Fibroblast of skin of back (primary cell): ENCODE measurements around the gene PABPC1L.

Experiments used
- DNase-seq: peaks from one replicate; pipeline ENCODE4 v3.0.0-alpha.2; 2013

The PABPC1L gene

DNA sequence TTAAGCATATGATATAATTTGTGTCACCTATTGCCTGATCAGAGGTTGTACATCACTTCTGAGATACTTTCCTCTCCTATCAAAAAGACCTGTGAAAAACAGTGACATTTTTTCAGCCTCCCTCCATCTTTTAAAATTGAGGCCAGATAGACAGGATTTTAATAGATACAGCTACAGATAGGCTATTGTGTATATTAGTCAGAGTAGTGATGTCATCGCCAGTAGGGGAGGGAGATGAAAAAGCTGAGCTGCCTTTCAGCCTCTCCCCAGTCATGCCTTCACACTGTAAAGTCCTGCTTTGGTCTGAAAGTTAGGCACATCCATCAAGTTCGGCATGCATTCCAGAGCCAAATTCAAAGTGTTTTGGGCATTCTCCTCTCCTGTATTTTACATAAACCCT, 7.9 kb upstream of the PABPC1L start:
- DNase-seq, result peak; percentile 50

DNA sequence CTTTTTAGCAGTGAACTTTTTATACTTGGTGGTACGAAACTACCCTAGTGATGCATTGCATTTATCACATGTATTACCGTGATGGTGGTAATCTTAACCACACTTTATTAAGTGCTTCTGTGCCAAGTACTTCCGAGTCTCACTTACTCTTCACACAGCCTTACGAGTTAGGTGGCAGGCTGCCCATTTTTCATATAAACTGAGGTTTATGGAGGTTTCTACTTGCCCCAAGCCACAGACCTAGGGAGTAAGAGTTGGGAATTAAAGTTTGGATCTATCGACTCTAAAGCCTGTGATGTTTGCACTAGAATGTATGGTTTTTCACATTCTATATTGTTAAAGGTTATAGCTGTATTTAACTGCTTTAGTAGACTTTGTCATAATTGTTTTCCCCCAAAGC, 5.5 kb upstream of the PABPC1L start:
- DNase-seq, result no peak

DNA sequence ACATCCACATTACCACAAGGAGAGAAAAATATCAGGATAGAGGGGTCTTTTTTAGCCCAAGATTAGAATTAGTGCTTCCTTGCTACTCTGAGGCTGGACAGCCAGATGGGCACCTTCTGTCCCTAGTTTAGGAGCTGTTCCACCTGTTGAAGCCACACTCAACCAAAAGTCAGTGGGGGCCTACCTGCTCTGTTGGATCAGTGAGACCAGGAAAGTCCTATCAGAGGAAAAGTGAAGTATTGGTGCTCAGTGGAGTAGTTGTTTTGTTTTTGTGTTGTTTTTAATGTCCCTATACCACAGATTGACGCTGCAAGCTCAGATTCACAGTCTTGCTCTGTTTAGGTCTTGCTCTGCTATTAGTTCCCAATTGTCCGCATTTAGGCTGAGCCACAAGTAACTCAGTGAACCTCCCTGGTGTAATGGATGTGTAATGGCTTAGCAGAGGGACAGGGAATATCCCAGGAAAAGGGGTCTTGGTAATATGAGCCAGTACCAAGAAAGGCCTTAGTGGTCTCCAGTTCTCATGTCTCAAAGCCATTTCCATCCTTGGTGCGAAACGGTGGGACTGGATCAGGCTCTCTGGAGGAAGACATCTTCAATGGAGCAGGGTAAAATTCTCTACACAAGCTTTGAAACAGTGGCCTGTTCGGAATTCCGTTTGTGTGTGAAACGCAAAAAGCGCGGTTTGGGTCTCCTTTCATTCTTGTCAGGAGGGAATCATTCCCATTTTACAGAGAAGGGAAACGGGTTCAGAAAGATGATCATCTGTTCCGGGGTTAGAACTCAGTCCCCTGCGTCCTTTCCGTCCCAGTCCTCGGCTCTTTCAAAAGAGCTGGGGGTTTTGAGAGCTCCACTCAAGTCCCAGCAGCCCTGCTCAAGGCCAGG, 631 bp upstream of the PABPC1L start:
- no peak for DNase-seq

DNA sequence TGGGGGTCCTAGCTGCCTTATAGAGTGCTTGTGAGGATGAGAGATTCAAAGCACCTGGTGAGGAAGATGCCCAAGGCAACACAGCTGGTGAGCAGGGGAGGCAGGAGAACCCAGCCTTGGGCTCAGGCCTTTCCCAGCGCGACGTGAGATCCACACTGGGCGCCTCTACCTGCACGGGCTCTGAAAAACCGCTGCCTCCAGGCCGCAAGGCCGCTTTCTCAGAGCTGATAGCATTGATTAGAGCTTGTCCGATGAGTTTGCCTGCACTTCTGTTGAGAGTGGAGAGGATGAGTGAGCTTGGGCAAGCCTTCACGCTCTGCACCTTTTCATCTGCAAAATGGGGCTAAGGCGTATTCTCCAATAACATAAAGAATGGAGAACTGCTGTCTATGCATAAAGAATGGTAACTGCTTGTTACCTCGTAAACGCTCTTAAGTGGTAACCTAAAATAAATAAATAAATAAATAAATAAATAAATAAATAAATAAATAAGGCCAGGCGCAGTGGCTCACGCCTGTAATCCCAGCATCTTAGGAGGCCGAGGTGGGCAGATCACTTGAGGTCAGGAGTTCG, 916 bp downstream of the PABPC1L start:
- DNase-seq, result no peak

DNA sequence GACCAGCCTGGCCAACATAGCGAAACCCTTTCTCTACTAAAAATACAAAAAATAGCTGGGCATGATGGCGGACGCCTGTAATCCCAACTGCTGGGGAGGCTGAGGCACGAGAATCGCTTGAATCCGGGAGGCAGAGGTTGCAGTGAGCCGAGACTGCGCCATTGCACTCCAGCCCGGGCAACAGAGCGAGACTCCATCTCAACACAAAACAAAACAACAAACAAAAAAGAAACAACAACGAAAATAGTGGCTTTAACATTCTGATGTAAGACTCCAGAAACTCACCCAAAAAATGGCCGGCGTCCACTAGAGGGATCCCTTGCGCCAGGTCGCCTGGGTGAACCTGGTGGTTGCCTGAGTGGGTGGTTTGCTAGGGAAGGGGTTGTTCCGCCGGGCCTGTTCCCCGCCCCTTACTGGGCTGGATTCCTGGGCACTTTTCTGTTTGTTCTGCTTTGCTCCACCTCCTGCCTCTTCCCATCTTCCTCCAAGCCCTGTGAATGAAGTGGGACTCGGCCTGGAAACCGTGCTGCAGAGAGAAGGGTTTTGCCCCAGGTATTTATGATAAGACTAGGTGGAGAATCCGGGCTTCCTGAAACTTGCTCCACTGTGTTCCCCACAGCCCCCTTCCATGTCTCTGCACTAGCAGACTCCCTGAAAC, 1.5 kb downstream of the PABPC1L start:
- peak; percentile 37 for DNase-seq

DNA sequence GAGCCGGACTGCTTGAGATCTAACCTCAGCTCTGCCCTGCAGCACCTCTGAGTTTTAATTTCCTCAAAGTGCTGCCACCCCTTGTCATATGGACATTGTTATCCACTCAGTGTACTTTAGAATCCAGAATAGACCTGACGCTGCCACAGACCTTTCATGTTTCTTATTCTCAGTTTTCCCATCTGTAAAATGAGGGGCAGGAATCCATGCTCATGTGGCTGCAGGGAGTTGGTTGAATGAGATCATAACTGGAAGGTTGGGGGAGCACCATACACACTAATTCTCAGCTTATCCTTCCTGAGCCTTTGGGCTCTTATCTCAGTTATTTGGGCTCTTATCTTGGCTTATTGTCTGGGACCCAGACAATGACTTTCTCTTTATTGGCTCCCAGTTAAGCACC, 2.3 kb downstream of the PABPC1L start:
- DNase-seq, result no peak

DNA sequence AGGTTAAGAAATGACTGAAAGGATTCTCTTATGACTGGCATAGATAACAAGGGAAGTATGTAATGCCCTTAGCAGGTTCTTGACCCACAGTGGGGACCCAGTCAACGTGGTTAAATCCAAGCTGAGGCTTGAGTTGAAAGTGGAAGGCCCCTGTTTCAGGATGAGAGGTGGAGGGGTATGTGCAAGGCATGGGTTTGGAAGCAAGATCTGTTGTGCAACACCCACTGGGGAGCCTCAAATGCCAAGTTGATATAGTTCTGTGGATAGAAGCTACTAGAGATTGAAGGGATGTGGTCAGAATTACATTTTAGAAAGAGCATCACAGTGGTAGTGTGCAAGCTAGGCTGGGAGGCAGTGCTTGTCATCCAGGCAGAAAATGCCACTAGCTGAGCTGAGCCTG, 5.1 kb downstream of the PABPC1L start:
- DNase-seq, result no peak

DNA sequence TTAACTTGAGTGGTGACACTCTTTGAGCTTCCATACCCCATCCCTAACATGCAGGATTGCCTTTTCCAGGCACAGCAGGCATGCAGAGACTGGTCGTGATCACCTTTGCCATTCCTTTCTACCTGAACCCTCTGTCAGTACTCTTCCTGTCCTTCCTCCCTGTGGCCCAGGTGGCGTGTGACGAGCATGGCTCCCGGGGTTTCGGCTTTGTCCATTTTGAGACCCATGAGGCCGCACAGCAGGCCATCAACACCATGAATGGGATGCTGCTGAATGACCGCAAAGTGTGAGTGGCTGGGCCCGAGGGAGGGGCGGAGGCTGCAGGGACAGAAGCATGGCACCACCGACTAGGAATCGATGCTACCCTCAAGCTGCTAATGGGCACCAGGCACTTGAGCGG, 6.7 kb downstream of the PABPC1L start:
- DNase-seq, result no peak

DNA sequence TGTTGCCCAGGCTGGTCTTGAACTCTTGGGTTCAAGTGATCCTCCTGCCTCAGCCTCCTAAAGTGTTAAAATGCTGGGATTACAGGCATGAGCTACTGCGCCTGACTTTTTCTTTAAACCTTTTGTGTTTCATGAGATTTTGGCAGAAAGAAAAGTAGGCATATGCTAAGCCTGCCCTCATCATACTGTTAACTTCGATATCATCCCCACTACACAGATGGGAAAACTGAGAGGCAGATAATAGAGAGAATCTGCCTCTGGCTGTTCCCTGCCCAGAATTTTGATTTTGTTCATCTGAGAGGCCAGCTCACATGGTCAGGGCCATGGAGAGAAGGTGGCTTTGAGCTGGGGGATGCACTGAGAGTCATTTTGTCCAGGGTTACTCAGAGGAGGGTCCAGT, 7.5 kb downstream of the PABPC1L start:
- DNase-seq, result no peak

DNA sequence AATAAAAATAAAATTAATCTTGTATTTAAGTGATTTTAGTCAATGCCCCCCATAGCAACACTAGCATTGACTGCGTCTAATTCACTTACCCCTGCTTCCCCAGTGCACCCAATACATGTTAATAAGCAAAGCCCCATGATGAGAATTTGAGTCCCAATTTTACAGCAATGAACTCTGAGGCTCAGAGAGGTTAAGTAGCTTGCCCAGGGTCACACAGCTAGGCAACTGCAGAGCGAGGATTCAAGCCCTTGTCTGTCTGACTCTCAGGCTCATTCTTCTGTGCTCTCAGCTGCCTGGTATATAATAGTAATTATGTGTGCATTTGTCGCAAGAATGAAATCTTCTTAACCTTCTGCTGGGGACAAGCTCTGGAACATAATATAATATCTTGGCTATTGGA, 8.5 kb downstream of the PABPC1L start:
- DNase-seq, result no peak

DNA sequence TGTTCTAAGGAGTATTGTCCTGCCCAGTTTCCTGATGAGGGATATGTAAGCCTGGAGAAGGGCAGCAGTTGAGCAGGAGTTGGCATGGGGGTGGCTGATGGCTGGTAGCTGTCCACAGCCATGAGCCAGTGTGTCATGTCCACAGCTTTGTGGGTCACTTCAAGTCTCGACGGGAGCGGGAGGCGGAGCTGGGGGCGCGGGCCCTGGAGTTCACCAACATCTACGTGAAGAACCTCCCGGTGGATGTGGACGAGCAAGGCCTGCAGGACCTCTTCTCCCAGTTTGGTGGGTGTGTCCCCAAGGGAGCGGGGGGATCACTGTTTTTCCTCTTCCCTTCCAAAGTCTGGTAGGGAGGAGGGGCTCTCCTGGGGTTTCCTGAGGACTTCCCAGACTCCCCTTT, 8.9 kb downstream of the PABPC1L start:
- no peak for DNase-seq

DNA sequence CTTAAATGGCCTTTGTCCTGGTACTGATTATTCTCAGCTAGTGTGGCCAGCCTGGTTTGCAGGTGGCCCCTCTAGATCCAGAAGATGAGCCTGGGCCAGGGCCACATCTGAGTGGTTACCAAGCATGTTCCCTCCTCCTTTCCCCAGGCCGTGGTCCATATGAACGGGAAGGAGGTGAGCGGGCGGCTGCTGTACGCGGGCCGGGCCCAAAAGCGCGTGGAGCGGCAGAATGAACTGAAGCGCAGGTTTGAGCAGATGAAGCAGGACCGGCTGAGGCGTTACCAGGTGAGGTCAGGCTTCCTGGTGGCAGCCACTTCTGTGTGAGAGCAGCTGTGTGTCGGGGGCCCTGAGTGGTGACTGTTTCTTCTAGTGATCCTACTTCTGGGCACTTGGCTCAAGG, 11.6 kb downstream of the PABPC1L start:
- no peak for DNase-seq

DNA sequence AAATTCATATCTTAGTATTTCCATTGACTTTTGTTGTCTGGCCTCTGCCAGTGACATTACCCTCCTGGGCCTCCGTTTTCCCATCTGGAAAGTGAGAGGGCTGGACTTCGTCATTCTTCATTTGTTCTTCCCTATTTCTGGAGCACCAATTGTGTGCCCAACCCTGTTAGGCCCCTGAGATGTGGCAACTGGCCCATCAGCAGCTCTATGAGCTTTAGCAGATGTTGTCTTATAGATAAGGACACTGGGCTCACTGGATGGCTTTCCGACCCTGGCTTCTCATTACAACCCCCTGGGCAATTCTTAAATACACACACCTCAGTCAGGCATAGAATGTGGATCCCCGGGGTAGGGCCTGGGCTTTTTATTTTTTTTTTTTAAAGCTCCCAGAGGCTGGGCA, 14.7 kb downstream of the PABPC1L start:
- DNase-seq, result no peak

DNA sequence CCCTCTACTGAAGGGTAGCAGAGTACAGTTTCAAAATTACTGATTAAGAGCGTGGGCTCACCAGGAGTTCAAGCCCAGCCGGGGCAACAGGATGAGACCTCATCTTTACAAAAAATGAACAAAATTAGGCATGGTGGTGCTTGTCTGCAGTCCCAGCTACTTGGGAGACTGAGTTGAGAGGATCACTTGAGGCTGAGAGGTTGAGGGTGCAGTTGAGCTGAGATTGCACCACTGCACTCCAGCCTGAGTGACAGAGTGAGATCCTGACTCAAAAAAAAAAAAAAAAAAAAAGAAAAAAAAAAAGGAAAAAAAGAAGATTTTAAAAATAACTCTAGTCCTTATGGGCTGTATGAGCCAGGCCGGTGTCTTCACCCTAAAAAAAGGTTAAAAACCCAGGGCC, 18.7 kb downstream of the PABPC1L start:
- no peak for DNase-seq

DNA sequence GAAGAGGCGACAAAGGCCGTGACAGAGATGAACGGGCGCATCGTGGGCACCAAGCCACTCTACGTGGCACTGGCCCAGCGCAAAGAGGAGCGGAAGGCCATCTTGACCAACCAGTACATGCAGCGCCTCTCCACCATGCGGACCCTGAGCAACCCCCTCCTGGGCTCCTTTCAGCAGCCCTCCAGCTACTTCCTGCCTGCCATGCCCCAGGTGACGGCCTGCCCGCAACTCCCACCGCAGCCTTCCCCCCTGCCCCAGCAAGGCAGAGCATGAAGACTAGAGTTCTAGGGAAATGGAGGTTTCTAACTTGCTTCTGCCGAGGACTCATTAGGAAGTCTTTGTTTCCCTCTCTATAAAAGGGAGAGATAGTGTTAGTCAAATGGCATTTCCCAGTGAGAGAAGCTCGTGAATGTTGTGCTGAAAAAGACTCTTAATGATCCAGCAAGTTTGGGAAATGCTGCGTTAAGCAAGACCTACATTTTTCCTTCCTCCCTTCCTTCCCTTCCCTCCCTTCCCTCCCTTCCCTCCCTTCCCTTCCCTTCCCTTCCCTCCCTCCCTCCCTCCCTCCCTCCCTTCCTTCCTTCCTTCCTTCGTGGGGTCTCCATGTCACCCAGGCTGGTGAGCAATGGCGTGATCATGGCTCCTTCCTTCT, 20.8 kb downstream of the PABPC1L start:
- no peak for DNase-seq

DNA sequence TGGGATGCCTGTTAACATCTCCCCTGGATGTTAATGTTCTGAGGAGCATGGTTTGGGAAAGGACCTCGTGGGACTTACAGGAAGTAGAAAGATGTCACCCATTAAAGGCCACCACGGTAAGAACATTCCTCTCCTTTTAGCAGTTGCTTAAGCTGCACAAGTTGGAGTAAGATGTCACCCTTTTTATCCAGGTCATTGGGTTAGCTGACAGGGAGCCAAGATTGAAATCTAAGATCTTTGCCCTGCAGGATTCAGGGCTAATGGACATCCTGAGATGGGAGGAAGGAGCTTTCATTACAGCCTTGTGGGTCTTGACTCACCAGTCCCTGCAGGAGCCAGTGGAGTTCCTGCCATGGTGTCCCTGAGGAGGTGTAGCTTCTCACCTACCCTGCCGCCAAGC, 22.1 kb downstream of the PABPC1L start:
- no peak for DNase-seq

DNA sequence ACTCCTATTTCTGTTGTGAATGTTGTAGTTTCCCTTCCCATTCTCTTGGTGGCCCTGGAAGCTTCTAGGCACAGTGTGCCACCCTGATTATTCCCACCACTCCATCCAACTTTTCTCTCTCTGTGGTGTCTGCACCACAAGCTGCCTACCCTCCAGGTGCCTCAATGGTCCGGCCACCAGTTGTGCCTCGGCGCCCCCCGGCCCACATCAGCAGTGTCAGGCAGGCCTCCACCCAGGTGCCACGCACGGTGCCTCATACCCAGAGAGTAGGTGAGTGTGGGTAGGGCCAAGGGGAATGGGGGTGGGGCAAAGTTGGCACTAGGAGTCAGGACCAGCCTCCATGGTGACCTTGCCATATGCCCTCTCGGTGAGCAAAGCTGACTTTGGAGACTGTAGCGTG, 23.1 kb downstream of the PABPC1L start:
- DNase-seq, result no peak

DNA sequence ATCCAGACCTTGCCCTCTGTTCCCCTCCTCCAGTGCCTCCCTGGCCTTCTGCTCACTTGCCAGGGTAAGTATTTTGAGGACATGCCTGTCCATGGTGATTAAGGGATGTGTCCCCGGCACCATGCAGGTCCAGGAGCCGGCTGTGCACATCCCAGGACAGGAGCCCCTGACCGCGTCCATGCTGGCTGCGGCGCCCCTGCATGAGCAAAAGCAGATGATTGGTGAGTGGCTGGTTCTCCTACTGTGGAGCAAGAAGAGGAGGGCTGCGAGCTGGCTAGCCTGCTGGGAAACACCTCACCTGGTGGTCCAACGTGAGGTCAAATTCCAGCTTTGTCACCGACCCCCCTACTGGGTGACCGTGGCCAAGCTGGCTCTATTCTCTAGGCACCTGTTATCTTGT, 26.6 kb downstream of the PABPC1L start:
- DNase-seq, result no peak

DNA sequence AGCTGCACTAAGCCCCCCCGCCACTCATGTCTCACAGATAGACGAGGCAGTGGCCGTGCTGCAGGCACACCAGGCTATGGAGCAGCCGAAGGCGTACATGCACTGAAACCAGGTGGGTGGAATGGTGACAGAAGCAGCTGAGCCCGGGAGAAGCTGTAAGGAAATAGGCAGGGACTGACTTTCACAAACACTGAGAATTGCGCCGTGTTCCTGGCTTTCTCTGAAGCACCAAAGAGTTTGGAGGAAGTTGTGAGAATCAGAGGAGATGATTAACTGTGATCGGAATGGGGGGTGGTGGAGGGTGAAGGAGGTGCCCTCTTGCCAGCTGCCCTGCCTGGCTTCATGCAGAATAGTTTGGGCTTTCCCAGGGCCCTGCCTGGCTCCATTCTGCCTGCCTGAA, 28.8 kb downstream of the PABPC1L start:
- no peak for DNase-seq

DNA sequence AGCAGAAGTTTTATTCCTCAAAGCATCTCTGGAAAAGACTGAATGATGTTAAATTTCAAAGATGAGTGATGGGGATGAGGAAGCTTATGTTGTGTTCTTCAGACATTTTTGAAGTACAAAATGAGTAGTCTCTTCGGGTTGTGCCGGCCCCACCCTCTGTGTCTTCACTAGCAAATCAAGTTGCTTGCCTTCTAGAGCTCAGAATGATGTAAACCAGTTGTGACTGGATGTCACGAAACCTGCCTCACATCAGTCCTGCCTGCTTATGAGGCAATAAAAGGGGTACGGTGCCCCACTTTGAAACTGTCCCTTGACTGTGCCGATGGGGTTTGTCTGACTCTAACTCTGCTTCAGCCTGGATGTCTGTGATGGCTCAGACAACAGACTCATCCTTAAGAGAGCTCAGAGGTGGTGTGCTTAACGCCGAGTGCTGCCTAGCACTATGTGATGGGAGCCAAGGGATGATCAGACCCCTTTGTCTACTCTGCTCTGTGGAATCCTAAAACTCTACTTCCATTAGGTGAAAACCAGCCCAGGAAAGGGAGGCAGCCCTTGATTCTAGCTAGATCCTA, 31.3 kb downstream of the PABPC1L start:
- no peak for DNase-seq

DNA sequence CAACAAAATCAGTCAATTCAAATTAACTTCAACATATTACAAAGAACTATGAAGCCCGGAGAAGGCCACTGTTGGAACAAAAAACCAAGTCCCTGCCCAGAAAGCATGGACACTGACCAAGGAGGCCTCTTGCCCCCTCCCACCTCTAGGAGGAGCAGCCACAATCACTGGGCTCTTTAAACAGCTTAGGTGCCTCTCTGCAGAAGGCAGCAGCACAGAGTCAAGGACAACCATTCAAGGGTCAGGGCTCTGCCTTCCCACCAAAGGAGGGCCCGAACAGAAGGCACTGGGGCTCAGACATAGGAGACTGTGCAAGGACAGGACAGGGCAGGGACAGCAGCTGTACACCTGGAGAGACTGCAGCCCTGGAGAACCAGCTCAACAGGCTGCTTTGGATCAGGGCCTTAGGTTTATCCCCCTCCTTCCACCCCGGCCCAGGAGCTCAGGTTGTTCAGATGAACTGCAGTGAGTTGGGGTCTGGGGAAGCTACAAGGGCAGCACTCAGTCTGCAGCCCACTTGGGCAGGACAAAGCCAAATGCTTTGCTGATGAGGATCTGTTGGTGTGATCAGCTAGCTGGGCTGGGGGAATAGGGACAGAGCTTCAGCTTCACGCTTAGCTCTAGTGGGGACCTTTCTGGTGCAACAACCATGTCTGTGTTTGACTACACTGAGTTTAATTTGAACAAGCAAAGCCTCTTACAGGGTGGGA, 32.6 kb downstream of the PABPC1L start:
- no peak for DNase-seq

DNA sequence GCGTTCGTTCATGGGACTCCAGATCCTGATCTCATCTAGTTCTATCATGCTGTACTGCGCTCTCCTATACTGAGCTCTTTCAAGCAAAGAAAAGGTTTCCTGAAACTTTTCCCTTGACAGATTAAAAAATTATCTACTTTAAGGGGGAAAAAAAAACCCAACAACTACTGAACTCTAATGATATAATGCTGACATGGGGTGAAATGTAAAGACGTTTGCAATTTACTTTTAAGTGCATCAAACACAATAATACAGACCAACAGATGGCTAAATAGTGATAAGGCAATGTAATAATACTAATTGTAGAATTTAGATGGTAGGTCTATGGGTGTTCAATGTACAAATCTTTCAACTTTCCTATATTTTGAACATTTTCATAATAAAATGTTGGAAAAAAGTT, 34.0 kb downstream of the PABPC1L start:
- DNase-seq, result no peak
